ENCODE data around the gene TK1. TPM values are rescaled to one million over a fixed set of nuclear protein-coding genes. Genes with fewer than 3 reads are reported as not detected.
"Not testable (repeated sequence)": the region's sequence is repeated elsewhere in the genome, so short reads cannot be mapped to it uniquely, and the experiment has no call there.

The TK1 gene, protein sequence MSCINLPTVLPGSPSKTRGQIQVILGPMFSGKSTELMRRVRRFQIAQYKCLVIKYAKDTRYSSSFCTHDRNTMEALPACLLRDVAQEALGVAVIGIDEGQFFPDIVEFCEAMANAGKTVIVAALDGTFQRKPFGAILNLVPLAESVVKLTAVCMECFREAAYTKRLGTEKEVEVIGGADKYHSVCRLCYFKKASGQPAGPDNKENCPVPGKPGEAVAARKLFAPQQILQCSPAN
- total RNA-seq: 1 to 10 TPM; 1.0 to 9.1 (median 7.0) TPM

DNA sequence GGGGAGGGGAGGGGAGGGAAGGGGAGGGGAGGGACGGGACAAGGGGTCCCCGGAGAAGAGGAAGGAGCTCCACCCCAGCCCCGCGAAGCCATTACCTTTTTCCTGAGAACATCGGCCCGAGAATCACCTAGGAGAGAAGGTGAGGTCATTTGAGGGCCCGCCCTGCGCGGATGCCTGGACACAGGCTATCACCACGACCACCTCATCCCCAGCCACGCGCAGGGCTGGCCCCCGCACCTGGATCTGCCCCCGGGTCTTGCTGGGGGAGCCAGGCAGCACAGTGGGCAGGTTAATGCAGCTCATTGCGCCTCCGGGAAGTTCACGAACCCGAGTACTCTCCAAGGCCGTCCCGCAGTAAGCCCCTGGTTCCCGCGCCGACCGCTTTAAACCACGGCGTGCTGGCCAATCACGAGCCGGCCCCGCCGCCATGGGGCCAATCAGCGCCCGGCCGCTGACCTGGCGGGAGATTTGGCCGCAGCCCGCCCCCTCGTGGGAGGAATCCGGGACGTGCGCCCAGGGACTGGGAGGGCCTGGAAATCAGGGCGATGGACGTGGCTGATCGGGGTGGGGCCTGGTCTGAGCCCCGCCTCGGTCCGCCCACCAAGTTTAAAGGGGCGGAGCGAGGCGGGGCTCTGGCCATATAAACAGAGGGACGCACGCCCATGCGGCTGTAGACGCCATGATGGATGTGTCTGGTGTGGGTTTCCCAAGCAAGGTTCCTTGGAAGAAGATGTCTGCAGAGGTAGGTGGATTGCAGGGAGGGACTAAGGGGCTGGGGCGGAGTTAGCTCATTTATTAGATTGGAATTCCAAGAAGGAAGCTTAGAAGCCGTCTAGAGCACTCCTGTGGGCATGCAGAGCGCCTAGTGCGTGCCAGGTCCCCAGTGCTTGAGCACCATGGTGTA is at the start of gene TK1, which contains the start of gene AFMID:
Gene TK1 (minus strand): TSS at position 361 of the 904 bp plus-strand sequence. CDS start 58 bp downstream, at position 303.
Gene AFMID (plus strand): TSS at position 671 of the 904 bp plus-strand sequence. CDS start 9 bp downstream, at position 680.
- TF ChIP-seq POLR2AphosphoS5 (IDR thresholded peaks at IDR 0.05) (peak in 2 of 3 donors; percentile 65 to 66), EP300 (IDR thresholded peaks at IDR 0.05) (no peak), POLR2A (IDR thresholded peaks at IDR 0.05) (peak in 1 of 2 donors; percentile 16)
- TF ChIP-seq, protein P1, sequence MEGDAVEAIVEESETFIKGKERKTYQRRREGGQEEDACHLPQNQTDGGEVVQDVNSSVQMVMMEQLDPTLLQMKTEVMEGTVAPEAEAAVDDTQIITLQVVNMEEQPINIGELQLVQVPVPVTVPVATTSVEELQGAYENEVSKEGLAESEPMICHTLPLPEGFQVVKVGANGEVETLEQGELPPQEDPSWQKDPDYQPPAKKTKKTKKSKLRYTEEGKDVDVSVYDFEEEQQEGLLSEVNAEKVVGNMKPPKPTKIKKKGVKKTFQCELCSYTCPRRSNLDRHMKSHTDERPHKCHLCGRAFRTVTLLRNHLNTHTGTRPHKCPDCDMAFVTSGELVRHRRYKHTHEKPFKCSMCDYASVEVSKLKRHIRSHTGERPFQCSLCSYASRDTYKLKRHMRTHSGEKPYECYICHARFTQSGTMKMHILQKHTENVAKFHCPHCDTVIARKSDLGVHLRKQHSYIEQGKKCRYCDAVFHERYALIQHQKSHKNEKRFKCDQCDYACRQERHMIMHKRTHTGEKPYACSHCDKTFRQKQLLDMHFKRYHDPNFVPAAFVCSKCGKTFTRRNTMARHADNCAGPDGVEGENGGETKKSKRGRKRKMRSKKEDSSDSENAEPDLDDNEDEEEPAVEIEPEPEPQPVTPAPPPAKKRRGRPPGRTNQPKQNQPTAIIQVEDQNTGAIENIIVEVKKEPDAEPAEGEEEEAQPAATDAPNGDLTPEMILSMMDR (IDR thresholded peaks at IDR 0.05): peak; percentile 76 to 78
- peak; percentile 97 to 98 for DNase-seq (ENCODE audit: low spot score in 2 of 2)
- peaks cover 21% of the 10 kb centered on the region for H3K4me1 ChIP-seq

DNA sequence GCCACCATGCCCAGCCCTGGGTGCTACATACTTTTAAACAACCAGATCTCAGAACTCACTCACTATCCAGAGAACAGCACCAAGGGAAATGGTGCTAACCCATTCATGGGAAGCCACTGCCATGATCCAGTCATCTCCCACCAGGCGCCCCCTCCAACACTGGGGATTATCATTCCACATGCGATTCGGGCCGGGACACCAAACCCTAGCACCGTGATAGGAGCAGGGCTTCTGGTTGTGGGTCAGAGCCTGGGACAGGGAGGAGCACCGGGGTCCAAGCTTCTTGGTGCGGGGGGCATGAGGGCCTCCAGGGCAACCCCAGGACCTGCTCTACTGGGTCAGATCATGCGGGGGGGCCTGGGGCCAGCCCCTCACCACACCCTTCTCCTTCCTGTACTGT is 49.0 kb upstream of the TK1 start:
- no peak overlapping the region for H3K4me3 ChIP-seq
- H3K9me3 ChIP-seq: no peaks in the 10 kb centered on the region
- H3K4me1 ChIP-seq: peaks cover 11% of the 10 kb centered on the region
- 100% methylated on average over 5 of the region's 8 CpGs for WGBS
- TF ChIP-seq EP300 (IDR thresholded peaks at IDR 0.05) (no peak), POLR2AphosphoS5 (IDR thresholded peaks at IDR 0.05) (no peak), POLR2A (IDR thresholded peaks at IDR 0.05) (no peak)
- TF ChIP-seq, protein P1 (IDR thresholded peaks at IDR 0.05): no peak
- no peaks in the 10 kb centered on the region for H3K36me3 ChIP-seq
- H3K27ac ChIP-seq: no peak overlapping the region
- H3K27me3 ChIP-seq: peaks cover 28% of the 10 kb centered on the region
- no peak for DNase-seq (ENCODE audit: low spot score in 2 of 2)

More for the DNA sequence above, at the start of gene TK1, which contains the start of gene AFMID:
- H3K9me3 ChIP-seq: no peaks in the 10 kb centered on the region
- peak within 1 kb of the TSS; percentile 70 for H3K27ac ChIP-seq
- no peaks in the 10 kb centered on the region for H3K27me3 ChIP-seq
- 4% methylated on average over 34 of the region's 57 CpGs for WGBS
- peaks cover 14% of the 10 kb centered on the region for H3K36me3 ChIP-seq
- H3K4me3 ChIP-seq: peak within 1 kb of the TSS; percentile 52

- not testable (repeated sequence) for H3K27ac ChIP-seq; H3K9me3 ChIP-seq; DNase-seq (ENCODE audit: low spot score in 2 of 2); H3K4me3 ChIP-seq; H3K36me3 ChIP-seq
- H3K4me1 ChIP-seq: peaks cover 11% of the 10 kb centered on the region
- WGBS: 88% methylated on average over 6 of the region's 6 CpGs
- peaks cover 37% of the 10 kb centered on the region for H3K27me3 ChIP-seq
Measured at GRCh38 chr17:78235022-78235421, 48.2 kb upstream of the TK1 start.

DNA sequence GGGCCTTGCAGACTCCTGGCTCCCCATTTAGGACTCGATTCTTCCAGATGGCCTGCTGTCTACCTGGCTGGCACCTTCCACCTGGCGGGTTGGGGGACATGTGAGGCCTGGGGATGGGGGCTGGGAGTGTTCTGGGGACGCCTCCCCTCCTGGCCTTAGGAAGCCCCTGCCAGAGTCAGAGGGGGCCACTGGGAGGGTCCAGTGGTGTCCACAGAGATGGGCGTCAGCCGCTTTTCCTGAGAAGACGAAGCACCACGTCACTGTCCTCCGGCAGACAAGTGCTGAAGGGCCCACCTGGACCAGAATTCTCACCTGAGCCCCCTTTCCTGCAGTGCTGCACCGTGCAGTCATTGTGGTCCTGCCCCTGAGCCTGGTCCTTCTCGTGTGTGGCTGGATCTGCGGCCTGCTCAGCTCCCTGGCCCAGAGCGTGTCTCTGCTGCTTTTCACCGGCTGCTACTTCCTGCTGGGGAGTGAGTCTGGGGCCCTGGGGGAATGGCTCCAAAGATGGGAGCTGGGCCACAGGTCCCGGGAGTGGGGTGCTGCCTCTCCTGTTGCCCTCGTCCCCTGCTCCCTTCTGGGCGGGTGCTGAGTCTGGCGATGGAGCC is 47.5 kb upstream of the TK1 start:
- Histone ChIP-seq H3K27me3 (peaks cover 42% of the 10 kb centered on the region), H3K27ac (no peak overlapping the region), H3K9me3 (no peaks in the 10 kb centered on the region), H3K4me1 (peaks cover 11% of the 10 kb centered on the region), H3K4me3 (no peak overlapping the region), H3K36me3 (no peaks in the 10 kb centered on the region)
- no peak for DNase-seq (ENCODE audit: low spot score in 2 of 2)
- WGBS: 84% methylated on average over 4 of the region's 17 CpGs
- no peak for TF ChIP-seq POLR2AphosphoS5 (IDR thresholded peaks at IDR 0.05)
- no peak for TF ChIP-seq POLR2A (IDR thresholded peaks at IDR 0.05)
- TF ChIP-seq, protein P1 (IDR thresholded peaks at IDR 0.05): no peak
- TF ChIP-seq EP300 (IDR thresholded peaks at IDR 0.05): no peak

- no peak for TF ChIP-seq POLR2A (IDR thresholded peaks at IDR 0.05)
- TF ChIP-seq POLR2AphosphoS5 (IDR thresholded peaks at IDR 0.05): no peak
- no peak for TF ChIP-seq EP300 (IDR thresholded peaks at IDR 0.05)
- TF ChIP-seq, protein P1 (IDR thresholded peaks at IDR 0.05): no peak
- DNase-seq (ENCODE audit: low spot score in 2 of 2): no peak
- Histone ChIP-seq H3K4me1 (peaks cover 11% of the 10 kb centered on the region), H3K27ac (no peak overlapping the region), H3K27me3 (peaks cover 45% of the 10 kb centered on the region), H3K4me3 (no peak overlapping the region), H3K36me3 (no peaks in the 10 kb centered on the region), H3K9me3 (no peaks in the 10 kb centered on the region)
- WGBS: 100% methylated on average over 7 of the region's 10 CpGs
Measured at GRCh38 chr17:78233678-78234077, 46.8 kb upstream of the TK1 start.

Data from suprapubic skin (tissue), 4 donors.